Hypothalamus (tissue), 51 donors: ENCODE data around the gene STRA6.

Source experiments
- DNase-seq, 51 donors: peaks; one replicate each; lab custom pipeline; 2025; lab: John Stamatoyannopoulos, UW

The STRA6 gene

DNA sequence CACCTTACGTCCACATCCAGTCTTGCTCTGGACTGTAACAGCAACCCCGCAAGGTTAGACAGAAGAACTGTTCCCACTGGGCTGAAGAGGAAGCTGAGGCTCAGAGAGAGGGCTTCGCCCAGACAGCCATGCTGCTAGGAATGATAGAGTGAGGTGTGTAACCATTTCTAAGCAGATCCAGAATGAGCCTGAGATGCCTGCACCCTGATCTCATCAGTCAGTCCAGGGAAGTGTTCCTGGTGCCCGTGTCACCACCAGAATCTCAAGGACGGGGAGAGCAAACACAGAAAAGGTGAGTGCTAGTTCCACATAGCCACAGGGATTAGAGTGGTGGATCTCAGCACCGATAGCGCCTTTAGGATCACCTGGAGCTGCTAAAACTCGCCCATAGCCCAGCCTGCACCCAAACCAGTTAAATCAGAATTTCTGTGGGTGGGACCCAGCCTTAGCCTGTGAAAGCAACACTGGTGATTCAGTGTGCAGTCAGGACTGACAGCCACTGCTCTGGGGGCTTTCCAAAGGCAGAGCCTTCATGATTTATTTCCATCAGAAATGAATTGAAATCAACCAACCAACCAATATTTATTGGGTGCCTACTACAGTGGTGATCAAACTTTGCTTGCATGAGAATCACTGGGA is 16.8 kb downstream of the STRA6 start:
- no peak for DNase-seq

GRCh38 chr15:74184582-74185091 is 17.9 kb downstream of the STRA6 start:
- DNase-seq, result no peak

DNA sequence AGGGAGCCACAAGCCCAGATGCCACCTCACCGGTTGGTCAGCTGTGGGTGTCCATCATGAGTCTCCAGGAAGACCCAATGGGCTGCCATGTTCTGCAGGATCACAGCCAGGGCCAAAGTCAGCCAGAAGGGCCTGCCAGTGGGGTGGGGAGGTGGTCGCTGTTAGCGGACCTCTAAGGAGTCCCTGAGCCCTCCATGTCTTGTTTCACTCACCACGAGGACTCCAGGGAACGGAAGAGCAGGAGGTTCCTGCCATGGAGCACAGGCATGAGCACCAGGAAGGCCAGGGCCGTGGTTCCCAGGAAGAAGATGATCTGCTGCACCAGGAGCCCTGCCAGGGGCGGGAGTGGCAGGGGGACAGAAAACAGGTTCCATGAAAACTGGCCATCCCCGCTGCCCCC is 20.5 kb downstream of the STRA6 start:
- DNase-seq, result no peak

DNA sequence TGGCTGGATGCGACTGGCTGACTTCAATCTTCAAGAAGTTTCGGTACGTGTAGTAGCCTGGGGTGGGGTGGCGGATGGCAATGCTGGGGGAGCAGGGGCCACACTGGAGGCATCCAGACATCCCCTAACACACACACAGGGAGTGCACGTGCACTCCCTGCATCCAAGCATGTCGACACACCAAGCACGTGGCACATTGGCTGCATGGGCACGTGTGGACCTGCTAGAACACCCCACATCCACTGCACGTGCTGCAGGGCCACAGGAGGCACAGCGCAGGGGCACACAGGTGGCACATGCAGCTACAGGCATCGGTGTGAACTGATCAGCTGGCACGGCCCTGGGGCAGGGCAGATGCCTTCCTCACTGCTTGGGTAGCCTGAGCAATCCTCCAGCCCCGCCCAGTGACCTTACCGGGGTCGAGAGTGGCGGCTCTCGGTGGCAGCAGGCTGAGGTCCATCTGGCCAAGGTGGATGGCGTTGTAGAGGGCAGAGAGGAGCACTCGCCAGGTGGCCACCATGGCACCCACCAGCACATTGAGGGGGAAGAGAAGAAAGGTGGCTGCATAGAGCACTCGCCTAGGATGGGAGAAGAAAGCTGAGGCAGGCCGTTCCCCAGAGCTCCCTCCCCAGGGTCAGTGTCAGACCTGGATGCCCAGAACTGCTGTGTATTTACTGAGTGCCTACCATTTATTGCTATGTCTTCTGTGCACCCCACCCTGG is 21.5 kb downstream of the STRA6 start:
- DNase-seq, result no peak

DNA sequence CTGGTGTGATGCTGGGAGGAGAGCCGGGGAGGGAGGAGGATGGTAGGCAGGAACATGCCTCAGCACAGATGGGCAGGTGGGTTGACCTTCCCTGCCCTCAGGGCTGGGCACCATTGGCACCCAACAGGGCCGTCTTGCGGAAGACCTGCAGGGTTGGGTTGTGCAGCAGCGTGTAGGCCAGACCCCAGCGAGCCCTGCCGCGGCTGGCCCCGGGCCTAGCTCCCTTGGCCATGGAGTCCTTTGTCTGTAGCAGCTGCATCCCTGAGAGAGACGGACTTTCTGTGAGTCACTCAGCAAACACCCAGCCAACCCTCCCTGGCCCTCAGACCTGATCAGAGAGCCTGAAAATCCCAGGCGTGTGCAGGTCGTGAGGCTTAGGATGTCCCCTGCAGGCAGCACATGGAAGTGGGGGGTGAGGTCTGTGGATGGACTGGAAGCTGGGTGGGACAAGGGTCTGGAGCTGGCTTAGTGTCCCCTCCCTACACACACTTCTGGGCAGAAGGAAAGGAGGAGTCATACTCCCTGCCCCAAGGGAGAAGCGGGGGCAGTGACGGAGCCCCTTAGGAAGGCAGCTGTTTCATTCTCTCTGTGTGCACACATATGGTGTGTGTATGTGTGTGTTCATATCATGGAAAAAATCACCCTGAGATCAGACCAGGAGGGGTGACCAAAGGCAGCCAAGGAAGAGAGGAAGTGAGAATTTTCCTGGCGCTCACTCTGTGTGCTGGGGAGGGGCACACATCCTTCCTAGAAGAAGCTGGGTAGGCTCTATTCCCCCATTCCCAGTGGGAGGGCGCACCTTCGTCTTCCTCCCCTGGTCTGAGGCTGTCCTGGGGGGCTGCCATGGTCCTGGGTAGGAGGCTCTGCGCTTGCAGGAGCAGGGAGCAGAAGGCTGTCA is 22.4 kb downstream of the STRA6 start:
- no peak for DNase-seq

- peak in 9 of 51 donors; percentile 7 to 81 (median 30) for DNase-seq
Observed at GRCh38 chr15:74179101-74179841, 23.3 kb downstream of the STRA6 start.

- DNase-seq, result no peak
Observed at GRCh38 chr15:74178326-74179100, 24.1 kb downstream of the STRA6 start.

DNA sequence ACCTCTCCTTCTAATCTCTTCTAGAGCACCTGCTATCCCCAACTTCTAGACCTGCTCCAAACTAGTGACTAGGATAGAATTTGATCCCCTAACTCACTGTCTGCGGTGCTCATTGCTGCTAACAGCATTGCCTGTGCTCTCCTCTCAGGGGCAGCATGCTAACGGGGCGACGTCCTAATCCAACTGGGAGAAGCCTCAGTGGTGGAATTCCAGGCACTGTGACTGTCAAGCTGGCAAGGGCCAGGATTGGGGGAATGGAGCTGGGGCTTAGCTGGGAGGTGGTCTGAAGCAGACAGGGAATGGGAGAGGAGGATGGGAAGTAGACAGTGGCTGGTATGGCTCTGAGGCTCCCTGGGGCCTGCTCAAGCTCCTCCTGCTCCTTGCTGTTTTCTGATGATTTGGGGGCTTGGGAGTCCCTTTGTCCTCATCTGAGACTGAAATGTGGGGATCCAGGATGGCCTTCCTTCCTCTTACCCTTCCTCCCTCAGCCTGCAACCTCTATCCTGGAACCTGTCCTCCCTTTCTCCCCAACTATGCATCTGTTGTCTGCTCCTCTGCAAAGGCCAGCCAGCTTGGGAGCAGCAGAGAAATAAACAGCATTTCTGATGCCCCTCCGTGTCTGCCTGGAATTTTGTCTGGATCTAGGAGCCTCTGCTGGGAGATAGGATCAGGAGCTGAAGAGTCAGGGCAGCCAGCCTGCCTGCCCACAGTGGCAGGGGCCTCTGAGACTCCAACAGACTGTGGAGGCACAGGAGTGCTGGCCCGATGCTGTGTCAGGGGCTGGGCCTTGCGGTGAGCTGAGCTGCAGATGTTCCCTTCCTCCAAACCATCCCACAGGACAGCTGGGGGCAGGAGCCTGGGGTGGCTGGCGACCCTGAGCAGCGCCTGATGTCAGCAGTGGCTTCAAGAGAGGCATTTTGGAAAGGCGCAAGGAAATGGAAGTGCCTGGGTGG is 26.0 kb downstream of the STRA6 start:
- DNase-seq, result no peak

DNA sequence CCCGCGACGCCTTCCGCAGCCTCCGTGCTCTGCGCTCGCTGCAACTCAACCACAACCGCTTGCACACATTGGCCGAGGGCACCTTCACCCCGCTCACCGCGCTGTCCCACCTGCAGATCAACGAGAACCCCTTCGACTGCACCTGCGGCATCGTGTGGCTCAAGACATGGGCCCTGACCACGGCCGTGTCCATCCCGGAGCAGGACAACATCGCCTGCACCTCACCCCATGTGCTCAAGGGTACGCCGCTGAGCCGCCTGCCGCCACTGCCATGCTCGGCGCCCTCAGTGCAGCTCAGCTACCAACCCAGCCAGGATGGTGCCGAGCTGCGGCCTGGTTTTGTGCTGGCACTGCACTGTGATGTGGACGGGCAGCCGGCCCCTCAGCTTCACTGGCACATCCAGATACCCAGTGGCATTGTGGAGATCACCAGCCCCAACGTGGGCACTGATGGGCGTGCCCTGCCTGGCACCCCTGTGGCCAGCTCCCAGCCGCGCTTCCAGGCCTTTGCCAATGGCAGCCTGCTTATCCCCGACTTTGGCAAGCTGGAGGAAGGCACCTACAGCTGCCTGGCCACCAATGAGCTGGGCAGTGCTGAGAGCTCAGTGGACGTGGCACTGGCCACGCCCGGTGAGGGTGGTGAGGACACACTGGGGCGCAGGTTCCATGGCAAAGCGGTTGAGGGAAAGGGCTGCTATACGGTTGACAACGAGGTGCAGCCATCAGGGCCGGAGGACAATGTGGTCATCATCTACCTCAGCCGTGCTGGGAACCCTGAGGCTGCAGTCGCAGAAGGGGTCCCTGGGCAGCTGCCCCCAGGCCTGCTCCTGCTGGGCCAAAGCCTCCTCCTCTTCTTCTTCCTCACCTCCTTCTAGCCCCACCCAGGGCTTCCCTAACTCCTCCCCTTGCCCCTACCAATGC is 27.1 kb downstream of the STRA6 start:
- no peak for DNase-seq

- DNase-seq, result no peak
Observed at GRCh38 chr15:74174958-74175253, 27.7 kb downstream of the STRA6 start.

- DNase-seq, result no peak
Observed at GRCh38 chr15:74174219-74174957, 28.2 kb downstream of the STRA6 start.

DNA sequence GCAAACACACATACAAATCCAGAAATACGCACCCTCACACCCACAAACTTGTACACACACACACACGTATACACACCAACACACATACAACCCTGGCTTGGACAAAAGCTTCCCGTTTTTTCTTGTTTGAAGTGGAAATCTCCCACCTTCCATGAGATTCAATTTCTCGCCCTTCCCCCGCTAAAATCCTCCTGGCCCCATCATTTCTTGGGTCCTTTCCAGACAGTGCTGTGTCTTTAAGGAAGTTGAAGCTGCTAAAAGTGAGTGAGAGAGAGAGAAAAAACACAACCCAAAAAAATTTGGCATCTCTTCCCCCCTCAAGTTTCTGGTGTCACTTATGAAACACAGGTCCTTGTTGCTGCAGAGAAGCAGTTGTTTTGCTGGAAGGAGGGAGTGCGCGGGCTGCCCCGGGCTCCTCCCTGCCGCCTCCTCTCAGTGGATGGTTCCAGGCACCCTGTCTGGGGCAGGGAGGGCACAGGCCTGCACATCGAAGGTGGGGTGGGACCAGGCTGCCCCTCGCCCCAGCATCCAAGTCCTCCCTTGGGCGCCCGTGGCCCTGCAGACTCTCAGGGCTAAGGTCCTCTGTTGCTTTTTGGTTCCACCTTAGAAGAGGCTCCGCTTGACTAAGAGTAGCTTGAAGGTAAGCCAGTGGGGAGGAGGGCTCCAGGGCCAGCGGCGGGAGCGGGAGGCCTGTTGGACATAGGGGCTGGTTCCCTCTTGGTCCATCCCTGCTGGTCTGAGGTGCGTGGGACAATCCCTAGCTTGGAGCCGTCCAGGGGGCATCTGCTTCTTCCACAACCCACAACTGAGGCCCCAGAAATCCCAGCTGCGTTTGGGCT is 29.0 kb downstream of the STRA6 start, which contains the start of gene ISLR:
Gene ISLR, plus strand, starts transcription at position 331 of the 839 bp plus-strand sequence. CDS start 1,149 bp downstream, outside the sequence.
- DNase-seq, result no peak

DNA sequence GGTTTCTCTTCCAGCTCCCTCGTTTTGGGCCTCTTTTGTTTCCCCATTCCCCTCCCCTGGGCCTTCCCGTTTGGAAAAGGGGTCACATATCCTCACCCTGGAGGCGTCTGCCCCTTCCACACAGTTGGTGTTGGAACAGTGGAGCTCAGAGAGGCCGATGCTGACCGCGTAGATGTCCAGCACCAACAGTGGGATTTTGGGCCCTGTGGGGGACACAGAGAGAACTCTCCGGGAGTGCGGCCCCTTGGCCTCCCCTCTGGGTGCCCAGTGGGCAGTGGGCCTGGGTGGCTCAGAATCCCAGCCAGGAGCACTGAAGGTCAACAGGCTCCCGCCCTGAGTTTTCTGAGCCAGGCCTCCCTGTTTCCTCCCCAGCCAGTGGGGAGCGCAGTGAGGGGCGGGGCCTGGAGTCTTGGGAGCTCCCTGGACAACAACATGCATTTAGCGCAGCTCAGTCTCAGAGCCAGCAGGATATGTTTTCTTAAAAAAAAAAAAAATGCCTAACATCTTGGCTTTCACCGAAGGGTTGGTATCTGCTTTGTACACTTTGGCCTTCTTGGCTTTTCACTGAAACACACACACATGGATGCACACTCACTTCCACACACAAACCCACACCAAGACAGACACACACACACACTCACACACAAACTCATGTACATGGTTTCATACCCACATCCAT is 29.7 kb downstream of the STRA6 start:
- DNase-seq, result no peak

DNA sequence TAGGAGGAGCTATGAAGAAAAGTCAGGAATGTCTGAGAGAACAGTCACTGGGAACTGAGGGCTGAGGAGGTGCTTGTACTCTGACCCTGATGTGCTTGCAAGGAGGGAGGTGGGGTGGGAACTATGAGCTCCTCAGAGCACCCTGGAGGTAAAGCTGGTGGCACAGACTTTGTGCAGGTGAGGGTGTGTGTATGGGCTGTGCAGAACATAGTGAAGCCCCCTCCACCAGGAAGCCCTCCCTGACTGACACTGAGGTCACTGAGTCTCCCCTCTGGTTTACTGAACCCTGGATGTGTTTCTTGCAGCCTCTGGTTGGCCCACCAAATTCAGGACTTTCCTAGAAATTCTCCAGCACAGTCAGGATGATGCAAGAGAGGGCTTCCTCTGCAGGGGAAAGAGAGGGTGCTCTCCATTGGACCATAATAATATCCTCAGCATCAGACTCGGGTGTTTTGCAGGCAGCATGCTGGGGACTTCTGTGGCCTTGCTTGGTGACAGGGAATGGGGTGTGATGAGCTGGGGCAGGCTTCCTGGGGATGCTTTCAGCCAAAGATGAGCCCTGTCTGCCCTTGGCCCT is 30.5 kb downstream of the STRA6 start:
- DNase-seq, result no peak
